ENCODE results near the gene RGS19. TPM values are rescaled to one million over a fixed set of nuclear protein-coding genes. Genes with fewer than 3 reads are reported as not detected.

The RGS19 gene
- total RNA-seq, 1 experiment from 2014 or later: 32.0 TPM

DNA sequence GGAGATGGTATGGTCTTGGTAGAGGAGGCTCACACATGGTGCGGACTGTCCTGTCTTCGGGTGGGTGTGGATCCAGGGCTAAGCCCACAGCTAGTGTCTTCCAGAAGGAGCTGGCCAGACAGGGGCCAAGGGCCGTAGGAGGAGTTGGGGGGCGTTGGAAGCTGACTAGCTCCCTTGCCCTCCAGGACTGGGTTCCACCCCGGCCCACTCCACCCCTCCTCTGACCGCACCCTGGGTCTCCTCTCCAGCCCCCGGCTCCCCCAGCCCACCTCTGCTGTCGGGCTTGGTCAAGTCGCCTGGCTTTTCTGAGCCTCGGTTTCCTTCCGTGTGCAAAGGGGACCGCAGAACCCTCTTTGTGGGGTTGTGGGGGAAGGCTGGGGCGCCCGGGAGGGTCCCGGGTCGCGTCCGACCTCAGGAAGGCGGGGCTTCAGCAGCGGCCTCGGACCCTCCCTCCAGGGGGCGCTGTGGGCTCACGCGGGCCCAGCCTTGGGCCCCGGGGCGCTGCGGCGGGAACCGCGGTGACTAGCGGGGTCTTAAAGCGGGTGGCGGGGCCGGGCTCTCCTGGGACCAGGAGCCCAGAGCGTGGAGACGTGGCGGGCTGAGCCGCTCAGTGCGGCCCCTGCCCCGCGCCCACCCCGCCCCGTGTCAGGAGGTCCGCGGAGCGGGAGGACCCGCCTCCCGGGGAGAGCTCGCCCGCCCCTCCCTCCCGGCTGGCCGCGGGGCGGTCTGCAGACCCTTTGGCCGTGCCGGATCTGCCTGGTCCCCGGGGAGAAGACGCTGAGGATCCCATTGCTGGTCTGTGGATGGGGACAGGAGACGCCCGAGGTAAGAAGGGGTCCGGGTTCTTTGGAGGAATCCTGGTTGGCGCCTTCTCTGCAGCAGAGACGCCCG lies 22.7 kb upstream of the RGS19 start:
- Histone ChIP-seq H3K27ac (ENCODE audit: low read length) (no peak overlapping the region), H3K4me3 (ENCODE audit: low read depth in 2 of 2, low read length in 2 of 2) (peak overlapping the region; percentile 41 to 58), H3K9me3 (ENCODE audit: control insufficient read depth, insufficient read depth, low read depth, low read length) (no peaks in the 10 kb centered on the region), H3K4me1 (ENCODE audit: control insufficient read depth, insufficient read depth, low read length) (no peaks in the 10 kb centered on the region), H3K36me3 (ENCODE audit: control insufficient read depth, insufficient read depth, low read length) (no peaks in the 10 kb centered on the region), H3K27me3 (ENCODE audit: control insufficient read depth, insufficient read depth, low read length) (no peaks in the 10 kb centered on the region)
- in situ Hi-C loops (cut with HindIII; ENCODE audit: low pct_unique_long_range_greater_than_20kb, low sequenced_read_pairs): no loop called here
- intact Hi-C loops (cut with micrococcal nuclease; ENCODE audit: unreplicated experiment): no loop called here
- TF ChIP-seq TCF7L2 (IDR thresholded peaks at IDR 0.05; ENCODE audit: low read depth, low read length) (no peak), POLR2AphosphoS5 (IDR thresholded peaks at IDR 0.05; ENCODE audit: low read depth, low read length) (no peak)
- TF ChIP-seq, protein P1, sequence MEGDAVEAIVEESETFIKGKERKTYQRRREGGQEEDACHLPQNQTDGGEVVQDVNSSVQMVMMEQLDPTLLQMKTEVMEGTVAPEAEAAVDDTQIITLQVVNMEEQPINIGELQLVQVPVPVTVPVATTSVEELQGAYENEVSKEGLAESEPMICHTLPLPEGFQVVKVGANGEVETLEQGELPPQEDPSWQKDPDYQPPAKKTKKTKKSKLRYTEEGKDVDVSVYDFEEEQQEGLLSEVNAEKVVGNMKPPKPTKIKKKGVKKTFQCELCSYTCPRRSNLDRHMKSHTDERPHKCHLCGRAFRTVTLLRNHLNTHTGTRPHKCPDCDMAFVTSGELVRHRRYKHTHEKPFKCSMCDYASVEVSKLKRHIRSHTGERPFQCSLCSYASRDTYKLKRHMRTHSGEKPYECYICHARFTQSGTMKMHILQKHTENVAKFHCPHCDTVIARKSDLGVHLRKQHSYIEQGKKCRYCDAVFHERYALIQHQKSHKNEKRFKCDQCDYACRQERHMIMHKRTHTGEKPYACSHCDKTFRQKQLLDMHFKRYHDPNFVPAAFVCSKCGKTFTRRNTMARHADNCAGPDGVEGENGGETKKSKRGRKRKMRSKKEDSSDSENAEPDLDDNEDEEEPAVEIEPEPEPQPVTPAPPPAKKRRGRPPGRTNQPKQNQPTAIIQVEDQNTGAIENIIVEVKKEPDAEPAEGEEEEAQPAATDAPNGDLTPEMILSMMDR (IDR thresholded peaks at IDR 0.05): peak; percentile 99
- ATAC-seq: peak; percentile 85
- ChIA-PET CTCF (interaction anchor here (0.6 to 1.0 kb wide), 6 partner anchors 12 to 557 kb away, joined by 3 to 6 read pairs (median 4); no protein-coding TSS in a partner anchor), POLR2A (interaction anchor here (0.6 to 0.7 kb wide), 2 partner anchors 10 to 21 kb away, joined by 3 to 5 read pairs; no protein-coding TSS in a partner anchor)
- no peak for DNase-seq (ENCODE audit: low read depth, low spot score)
- BruUV-seq (replicated peaks): no TSS peak

DNA sequence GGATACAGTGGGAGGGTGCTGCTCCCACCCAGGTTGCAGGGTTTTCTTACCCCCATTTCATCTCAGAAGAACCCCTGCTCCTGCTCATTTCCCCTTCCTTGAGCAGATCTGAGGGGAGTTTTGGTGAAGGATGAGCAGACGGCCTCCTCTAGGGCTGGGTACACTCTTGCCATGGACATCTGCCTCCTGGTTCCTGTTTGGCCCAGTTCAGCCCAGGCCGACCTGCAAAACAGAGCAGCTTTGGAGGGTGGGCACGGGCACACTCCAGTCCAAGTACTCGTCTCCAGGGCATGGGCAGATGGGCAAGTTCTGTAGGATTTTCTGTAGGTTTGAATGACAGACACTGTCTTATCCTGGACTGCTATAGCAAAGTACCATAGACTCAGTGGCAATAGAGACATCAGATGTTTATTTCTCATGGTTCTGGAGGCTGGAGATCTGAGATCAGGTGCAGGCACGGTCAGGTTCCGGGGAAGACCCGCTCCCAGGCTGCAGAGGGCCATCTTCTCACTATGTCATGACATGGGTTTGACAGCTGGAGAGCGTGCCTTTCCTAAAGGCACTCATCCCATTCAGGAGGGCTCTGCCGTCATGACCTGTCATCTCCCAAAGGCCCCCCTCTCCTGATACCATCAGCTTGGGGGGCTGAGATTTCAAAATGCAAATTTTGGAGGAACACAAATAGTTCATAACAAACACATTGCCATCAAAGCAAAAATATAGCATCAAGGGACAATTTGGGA lies 21.8 kb upstream of the RGS19 start:
- H3K4me1 ChIP-seq (ENCODE audit: control insufficient read depth, insufficient read depth, low read length): no peaks in the 10 kb centered on the region
- DNase-seq (ENCODE audit: low read depth, low spot score) (no peak), ATAC-seq (no peak)
- no peaks in the 10 kb centered on the region for H3K27me3 ChIP-seq (ENCODE audit: control insufficient read depth, insufficient read depth, low read length)
- POLR2A ChIA-PET: interaction anchor here (0.7 kb wide), 1 partner anchor 9 kb away, joined by 3 read pairs; no protein-coding TSS in a partner anchor
- H3K27ac ChIP-seq (ENCODE audit: low read length): no peak overlapping the region
- CTCF ChIA-PET: interaction anchor here (0.6 kb wide), 1 partner anchor 19 kb away, joined by 5 read pairs; no protein-coding TSS in a partner anchor
- H3K4me3 ChIP-seq (ENCODE audit: low read depth in 2 of 2, low read length in 2 of 2): no peak overlapping the region
- BruUV-seq (replicated peaks): no TSS peak
- TF ChIP-seq, protein P1 (IDR thresholded peaks at IDR 0.05): no peak
- TF ChIP-seq TCF7L2 (IDR thresholded peaks at IDR 0.05; ENCODE audit: low read depth, low read length) (no peak), REST (IDR thresholded peaks at IDR 0.05; ENCODE audit: insufficient read depth in 1 of 2, low read depth in 2 of 2, low read length in 1 of 2) (no peak), POLR2AphosphoS5 (IDR thresholded peaks at IDR 0.05; ENCODE audit: low read depth, low read length) (no peak), SIN3A (IDR thresholded peaks at IDR 0.05; ENCODE audit: borderline replicate concordance, insufficient read depth, low read depth, low read length) (no peak)
- no peaks in the 10 kb centered on the region for H3K9me3 ChIP-seq (ENCODE audit: control insufficient read depth, insufficient read depth, low read depth, low read length)
- no peaks in the 10 kb centered on the region for H3K36me3 ChIP-seq (ENCODE audit: control insufficient read depth, insufficient read depth, low read length)
- in situ Hi-C loops (cut with HindIII; ENCODE audit: low pct_unique_long_range_greater_than_20kb, low sequenced_read_pairs): no loop called here
- intact Hi-C loops (cut with micrococcal nuclease; ENCODE audit: unreplicated experiment): no loop called here

Data from Panc1 (cell line).